ENCODE results near the gene KCNK1.

The KCNK1 gene

GRCh38 chr1:233655301-233655740 is 41.4 kb downstream of the KCNK1 start:
- Histone ChIP-seq H3K36me3 (ENCODE audit: insufficient read depth, low read length) (no peaks in the 10 kb centered on the region), H3K27ac (ENCODE audit: low read length) (no peak overlapping the region), H4K20me1 (ENCODE audit: insufficient read depth, low read length) (no peaks in the 10 kb centered on the region), H3K4me3 (ENCODE audit: low read depth in 1 of 2, low read length in 2 of 2) (no peak overlapping the region), H3K9me3 (ENCODE audit: insufficient read depth, low read length, severe bottlenecking) (no peaks in the 10 kb centered on the region), H3K79me2 (ENCODE audit: insufficient read depth, low read length) (no peaks in the 10 kb centered on the region), H3K4me1 (ENCODE audit: insufficient read depth, low read length) (no peaks in the 10 kb centered on the region), H3K27me3 (ENCODE audit: insufficient read depth, low read length, poor library complexity) (no peaks in the 10 kb centered on the region), H2AFZ (ENCODE audit: low read depth, low read length) (no peak overlapping the region), H3K4me2 (ENCODE audit: insufficient read depth, low read length) (no peak overlapping the region), H3K9ac (ENCODE audit: low read depth, low read length) (no peak overlapping the region)
- TF ChIP-seq CTCF (IDR thresholded peaks at IDR 0.05; ENCODE audit: borderline replicate concordance, extremely low read depth, low read length, poor library complexity, severe bottlenecking) (no peak), EZH2 (IDR thresholded peaks at IDR 0.05; ENCODE audit: borderline replicate concordance, low read depth, low read length, severe bottlenecking) (no peak)
- DNase-seq, result no peak
- ATAC-seq (ENCODE audit: insufficient read depth, low read depth), result no peak

- Histone ChIP-seq H2AFZ (ENCODE audit: low read depth, low read length) (no peak overlapping the region), H3K4me2 (ENCODE audit: insufficient read depth, low read length) (no peak overlapping the region), H3K27me3 (ENCODE audit: insufficient read depth, low read length, poor library complexity) (no peaks in the 10 kb centered on the region), H3K4me1 (ENCODE audit: insufficient read depth, low read length) (no peaks in the 10 kb centered on the region), H4K20me1 (ENCODE audit: insufficient read depth, low read length) (no peaks in the 10 kb centered on the region), H3K4me3 (ENCODE audit: low read depth in 1 of 2, low read length in 2 of 2) (no peak overlapping the region), H3K9me3 (ENCODE audit: insufficient read depth, low read length, severe bottlenecking) (no peaks in the 10 kb centered on the region), H3K9ac (ENCODE audit: low read depth, low read length) (no peak overlapping the region), H3K79me2 (ENCODE audit: insufficient read depth, low read length) (no peaks in the 10 kb centered on the region), H3K36me3 (ENCODE audit: insufficient read depth, low read length) (no peaks in the 10 kb centered on the region), H3K27ac (ENCODE audit: low read length) (no peak overlapping the region)
- no peak for DNase-seq
- no peak for TF ChIP-seq CTCF (IDR thresholded peaks at IDR 0.05; ENCODE audit: borderline replicate concordance, extremely low read depth, low read length, poor library complexity, severe bottlenecking)
- TF ChIP-seq EZH2 (IDR thresholded peaks at IDR 0.05; ENCODE audit: borderline replicate concordance, low read depth, low read length, severe bottlenecking), result no peak
- ATAC-seq (ENCODE audit: insufficient read depth, low read depth), result no peak
Observed at GRCh38 chr1:233656032-233656635, 42.2 kb downstream of the KCNK1 start.

- Histone ChIP-seq H3K27me3 (ENCODE audit: insufficient read depth, low read length, poor library complexity) (no peaks in the 10 kb centered on the region), H3K4me1 (ENCODE audit: insufficient read depth, low read length) (no peaks in the 10 kb centered on the region), H2AFZ (ENCODE audit: low read depth, low read length) (no peak overlapping the region), H3K4me3 (ENCODE audit: low read depth in 1 of 2, low read length in 2 of 2) (no peak overlapping the region), H3K27ac (ENCODE audit: low read length) (no peak overlapping the region), H3K4me2 (ENCODE audit: insufficient read depth, low read length) (no peak overlapping the region), H3K9me3 (ENCODE audit: insufficient read depth, low read length, severe bottlenecking) (no peaks in the 10 kb centered on the region), H3K79me2 (ENCODE audit: insufficient read depth, low read length) (no peaks in the 10 kb centered on the region), H3K9ac (ENCODE audit: low read depth, low read length) (no peak overlapping the region), H4K20me1 (ENCODE audit: insufficient read depth, low read length) (no peaks in the 10 kb centered on the region), H3K36me3 (ENCODE audit: insufficient read depth, low read length) (no peaks in the 10 kb centered on the region)
- DNase-seq (no peak), ATAC-seq (ENCODE audit: insufficient read depth, low read depth) (no peak)
- TF ChIP-seq CTCF (IDR thresholded peaks at IDR 0.05; ENCODE audit: borderline replicate concordance, extremely low read depth, low read length, poor library complexity, severe bottlenecking) (no peak), EZH2 (IDR thresholded peaks at IDR 0.05; ENCODE audit: borderline replicate concordance, low read depth, low read length, severe bottlenecking) (no peak)
Observed at GRCh38 chr1:233656687-233657086, 42.8 kb downstream of the KCNK1 start.

All from DND-41 (cell line).